Stimulated activated CD4-positive, alpha-beta T cell treated with anti-CD3 and anti-CD28 coated beads, Interleukin-15, amount 100 ng/mL, for 48 hours (primary cell): Measurements from ENCODE around the gene GAS5.
"Not testable (repeated sequence)": the region's sequence is repeated elsewhere in the genome, so short reads cannot be mapped to it uniquely, and the experiment has no call there.

Experiments
- DNase-seq, 2 donors: peaks; one replicate each; pipeline ENCODE4 v3.0.0-alpha.2; 2020; ENCODE audit warnings: low read depth in 2 of 2

Gene GAS5

DNA sequence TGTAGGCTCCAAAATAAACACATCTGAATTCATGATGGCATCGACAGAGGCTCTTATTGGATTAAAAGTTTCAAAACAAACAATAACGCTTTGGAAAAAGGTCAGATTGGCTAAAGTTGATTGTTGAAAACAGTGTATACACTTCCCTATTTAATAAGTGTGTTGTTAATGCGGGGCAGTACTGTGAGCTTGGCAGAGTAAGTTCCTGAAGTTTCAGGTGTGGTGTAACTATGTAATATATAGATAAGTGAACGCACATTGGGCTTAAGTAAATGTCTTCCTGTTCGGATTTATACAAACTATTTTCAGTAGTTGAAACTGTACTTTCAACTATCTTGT lies 1.2 kb upstream of the GAS5 start:
- DNase-seq: no peak

DNA sequence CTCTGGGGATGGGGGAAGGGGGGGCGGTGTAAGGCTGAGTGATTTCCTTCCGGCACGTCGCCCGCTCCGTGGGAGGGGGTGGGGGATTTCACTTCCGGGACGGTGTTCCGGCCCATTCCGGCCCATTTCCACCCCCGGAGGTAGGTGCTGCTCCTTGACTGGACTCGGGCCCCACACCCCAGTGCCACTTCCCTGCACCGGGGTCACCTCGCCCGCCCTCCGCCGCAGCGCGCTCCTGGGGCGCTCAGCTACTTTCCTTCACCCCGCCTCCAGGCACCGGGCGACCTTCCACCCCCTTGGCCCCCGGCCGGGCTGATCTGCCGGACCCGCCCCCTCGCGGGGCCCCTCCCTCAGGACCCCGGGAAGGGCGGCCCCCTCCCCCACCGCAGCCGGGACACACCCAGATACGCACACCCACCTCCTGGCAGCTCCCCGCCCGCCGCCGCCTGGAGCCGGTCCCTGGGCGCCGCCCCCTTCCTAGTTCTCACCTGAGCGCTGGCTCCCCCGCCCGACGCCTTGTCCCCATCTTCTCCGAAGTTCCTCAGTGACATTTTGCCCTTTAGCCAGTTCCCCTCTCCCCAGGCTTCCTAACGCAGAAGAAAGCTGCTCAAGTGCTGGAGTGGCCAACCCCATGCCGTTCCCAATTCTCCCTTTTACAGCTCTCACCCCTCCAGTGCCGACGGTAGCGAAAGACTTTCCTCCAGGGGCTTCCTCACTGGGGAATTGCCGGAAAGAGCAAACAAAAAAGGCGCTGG lies 654 bp upstream of the GAS5 start, which contains the start of gene ZBTB37:
TSS of gene ZBTB37 (plus strand) at position 115 of the 755 bp plus-strand sequence. CDS start 1,846 bp downstream, outside the sequence.
- DNase-seq: peak; percentile 91 to 94

DNA sequence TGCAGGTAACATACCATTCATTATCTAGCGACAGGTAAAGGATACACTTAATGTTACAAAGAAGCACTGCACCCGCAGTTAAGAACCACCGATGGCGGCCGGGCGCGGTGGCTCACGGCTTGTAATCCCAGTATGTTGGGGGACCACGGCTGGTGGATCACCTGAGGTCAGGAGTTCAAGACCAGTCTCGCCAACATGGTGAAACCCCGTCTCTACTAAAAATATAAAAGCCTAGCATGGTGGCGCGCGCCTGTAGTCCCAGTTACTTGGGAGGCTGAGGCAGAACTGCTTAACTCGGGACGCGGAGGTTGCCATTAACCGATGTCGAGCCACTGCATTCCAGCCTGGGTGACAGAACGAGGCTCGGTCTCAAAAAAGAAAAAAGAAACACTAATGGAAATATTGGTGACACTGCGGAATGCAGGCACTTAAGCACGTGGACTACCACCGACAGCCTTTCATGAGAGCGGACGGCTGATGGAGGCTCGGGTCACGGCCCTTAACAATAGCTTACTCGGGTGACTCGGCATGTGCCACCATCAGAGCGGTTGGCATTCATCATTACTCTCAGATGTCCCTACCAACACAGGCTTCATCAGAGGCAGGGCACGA lies 542 bp downstream of the GAS5 start:
- no peak for DNase-seq

DNA sequence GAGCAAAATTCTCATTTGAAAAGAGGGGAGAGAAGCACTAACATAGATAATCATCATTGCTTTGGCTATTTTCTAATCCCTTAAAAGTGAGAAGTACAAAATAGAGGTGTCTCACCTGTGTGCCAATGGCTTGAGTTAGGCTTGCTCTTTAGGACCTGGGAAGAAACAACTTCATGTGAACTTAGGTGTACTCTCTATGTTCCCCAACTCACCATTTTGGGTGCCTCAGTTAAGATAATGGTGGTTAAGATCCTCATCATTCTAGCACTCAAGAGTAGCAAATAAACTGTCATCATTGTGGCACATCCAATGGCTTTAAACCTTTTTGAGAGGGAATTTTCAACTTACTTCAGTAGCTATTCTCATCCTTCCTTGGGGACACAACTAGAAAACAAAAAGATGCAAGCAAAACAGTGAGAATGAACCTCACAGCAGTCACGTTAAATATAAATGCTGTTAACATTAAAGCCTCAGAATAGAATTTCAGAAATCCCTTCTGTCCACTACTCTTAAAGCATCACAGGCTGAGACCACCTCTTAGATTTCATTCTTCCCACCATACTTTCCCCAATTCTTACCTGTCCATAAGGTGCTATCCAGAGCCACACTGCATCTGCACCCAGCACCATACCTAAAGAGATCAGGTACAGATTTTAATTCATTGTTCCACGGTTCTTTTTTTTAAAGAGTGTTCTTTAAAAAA lies 1.2 kb downstream of the GAS5 start:
- no peak for DNase-seq

DNA sequence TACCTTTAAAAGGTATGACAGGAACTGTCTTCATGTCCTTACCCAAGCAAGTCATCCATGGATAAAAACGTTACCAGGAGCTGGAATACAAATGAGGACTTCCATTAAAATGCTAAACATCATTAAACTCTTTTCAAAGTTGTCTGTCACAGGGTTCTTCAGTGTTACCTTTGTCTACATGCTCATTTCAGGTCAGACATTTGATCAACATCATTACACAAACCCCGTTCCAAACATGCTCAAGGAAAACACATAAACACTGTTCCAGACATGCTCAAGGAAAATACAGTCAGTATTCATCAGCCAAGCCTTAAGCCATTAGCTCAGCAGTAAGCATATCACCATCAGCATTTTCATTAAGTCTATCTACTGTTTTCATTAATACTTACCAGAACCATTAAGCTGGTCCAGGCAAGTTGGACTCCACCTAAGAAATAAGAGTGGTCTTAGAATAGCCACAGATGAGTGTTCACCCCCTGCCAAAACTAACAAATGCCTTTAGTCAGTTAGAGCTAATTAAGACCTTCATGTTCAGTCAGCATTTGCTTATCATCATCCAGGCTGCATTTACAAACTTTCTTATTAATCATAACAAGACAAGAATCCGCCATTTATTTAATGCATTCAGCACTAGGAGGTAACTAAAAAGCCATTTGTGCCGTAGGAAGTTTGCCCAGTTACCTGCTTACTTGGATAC lies 2.2 kb downstream of the GAS5 start:
- no peak for DNase-seq

DNA sequence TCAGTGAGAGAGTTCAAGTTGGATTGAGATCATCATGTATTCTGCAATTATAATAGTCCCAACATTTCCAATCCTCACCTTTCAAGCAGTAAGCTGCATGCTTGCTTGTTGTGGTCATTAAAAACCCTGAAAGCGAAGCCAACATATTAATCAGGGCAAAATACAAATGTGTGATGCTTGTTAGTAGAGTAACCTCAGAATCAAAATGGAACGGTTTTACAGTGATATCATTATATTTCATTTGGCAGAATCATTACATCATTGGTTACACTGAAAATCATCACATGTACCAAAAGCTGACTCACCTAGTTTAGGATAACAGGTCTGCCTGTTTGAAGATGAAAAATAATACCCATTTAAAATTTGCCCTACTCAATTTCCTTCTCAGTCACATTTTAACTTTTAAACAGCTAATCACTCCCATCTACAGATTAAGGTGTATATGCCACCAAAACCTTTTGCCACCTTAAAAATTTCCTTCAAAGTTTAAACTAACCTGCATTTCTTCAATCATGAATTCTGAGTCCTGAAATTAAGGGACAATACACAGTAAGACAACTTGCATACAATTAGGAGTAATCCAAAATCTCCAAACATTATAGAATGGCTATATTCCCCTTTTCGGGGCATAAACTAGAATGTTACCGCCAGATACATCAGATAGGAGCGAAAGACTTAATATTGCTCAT lies 3.5 kb downstream of the GAS5 start:
- no peak for DNase-seq

DNA sequence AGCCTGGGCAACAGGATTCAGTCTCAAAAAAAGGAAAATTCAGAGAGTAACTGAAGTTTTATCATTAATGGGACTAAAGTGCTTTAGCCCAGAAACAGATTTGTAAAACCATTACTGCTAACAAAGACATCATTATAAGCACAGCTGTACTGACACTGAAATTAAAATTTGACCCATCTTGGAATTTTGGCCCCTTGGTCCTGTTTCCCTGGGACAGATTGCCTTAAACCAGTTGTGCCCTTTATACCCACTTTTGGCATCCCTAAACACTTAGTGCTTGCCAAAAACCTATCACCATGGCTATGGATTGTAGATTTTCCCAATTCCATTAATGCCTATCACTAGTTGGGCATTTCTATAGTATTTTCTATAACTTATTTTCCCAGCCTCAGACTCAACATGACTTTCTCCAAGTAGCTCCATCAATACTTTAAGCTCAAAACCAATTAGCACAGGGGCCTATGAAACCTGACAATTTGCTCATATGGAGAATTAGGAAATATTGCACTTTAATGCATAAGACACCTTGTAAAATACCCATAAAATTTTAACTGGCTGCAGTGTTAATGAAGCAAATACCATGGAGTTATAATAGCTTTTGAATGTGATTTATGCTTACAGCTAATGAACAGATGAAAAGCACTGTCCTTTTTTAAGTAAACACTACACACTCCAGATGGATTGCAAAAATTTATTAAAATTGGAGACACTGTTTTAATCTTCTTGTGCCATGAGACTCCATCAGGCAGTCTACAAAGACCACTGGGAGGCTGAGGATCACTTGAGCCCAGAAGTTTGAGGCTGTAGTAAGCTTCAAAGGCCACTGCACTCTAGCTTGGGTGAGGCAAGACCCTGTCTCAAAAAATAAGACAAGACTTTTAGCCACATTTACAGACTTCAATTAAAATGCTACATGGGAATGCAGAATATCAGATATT lies 4.3 kb downstream of the GAS5 start:
- DNase-seq: no peak

DNA sequence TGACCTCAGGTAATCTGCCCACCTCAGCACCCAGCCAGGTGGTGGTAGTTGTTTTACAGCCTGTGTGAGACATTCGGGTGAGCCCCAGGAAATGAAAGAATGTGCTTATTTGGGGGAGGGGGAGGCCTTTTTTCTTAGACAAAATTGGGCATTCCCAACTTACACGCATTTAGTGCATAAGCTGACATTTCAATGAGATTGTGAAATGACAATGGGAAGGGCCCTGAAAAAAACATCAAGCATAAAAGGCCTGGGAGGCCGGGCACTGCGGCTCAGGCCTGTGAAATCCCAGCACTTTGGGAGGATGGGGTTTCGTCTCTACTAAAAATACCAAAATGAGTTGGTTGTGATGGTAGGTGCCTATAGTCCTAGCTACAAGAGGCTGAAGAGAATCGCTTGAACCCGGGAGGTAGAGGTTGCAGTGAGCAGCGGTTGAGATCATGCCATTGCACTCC lies 5.0 kb downstream of the GAS5 start:
- no peak for DNase-seq

DNA sequence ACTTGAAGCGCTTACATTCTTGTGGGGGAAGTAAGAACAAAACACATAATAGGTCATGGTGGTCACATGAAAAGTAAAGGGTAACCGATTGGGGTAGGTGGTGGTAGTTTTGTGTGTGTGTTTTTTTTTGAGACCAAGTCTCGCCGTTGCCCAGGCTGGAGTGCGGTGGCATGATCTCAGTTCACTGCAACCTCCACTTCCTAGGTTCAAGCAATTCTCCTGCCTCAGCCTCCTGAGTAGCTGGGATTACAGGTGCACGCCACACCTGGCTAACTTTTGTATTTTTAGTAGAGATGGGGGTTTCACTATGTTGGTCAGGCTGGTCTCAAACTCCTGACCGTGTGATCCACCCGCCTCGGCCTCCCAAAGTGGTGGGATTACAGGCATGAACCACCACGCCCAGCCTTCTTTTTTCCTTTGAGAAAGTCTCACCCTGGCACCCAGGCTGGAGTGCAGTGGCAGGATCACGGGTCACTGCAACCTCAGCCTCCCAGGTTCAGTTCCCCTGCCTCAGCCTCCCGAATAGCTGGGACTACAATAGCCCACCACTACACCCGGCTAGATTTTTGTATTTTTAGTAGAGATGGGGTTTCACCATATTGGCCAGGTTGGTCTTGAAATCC lies 5.5 kb downstream of the GAS5 start:
- DNase-seq: not testable (repeated sequence)

DNA sequence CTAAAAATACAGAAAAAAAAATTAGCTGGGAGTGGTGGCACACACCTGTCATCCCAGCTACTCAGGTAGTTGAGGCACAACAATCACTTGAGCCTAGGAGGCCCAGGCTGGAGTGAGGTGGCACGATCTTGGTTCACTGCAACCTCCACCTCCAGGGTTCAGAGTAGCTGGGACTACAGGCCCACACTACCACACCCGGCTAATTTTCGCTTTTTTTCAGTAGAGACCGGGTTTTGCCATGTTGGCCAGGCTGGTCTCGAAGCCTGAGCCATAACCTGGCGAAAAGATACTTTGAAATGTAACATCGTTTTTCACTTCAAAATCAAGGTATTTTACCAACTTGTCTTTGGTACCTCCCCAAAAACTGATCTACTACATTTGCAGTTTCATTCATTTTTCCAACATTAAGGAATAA lies 6.1 kb downstream of the GAS5 start:
- DNase-seq: no peak

DNA sequence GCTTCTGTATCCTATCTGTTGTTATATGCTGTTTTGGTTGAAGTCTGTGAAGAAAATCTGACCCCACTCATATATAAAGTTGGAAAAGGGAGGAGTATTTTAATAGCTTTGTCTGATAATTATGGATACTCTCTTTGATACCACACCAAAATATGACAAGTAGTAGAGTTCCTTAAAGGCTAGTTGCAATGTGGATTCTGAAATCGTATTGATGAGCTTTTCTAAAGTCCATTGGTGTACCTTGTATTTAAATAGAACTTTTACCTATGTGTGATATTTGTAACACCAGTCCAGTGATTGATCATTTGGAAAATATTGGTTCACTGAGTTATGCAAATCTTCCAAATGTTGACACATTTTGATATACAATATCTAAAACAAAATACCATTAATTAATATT lies 7.7 kb downstream of the GAS5 start:
- no peak for DNase-seq

DNA sequence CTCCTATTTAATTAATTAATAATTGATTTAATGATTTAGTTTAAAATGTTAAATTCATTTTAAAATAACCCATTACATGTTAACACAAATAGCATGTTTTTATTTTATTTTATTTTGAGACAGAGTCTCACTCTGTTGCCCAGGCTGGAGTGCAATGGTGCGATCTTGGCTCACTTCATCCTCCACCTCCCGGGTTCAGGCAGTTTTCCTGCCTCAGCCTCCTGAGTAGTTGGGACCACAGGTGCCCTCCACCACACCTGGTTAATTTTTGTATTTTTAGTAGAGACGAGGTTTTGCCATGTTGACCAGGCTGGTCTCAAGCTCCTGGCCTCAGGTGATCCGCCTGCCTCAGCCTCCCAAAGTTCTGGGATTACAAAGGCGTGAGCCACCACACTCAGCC lies 8.2 kb downstream of the GAS5 start:
- not testable (repeated sequence) for DNase-seq

DNA sequence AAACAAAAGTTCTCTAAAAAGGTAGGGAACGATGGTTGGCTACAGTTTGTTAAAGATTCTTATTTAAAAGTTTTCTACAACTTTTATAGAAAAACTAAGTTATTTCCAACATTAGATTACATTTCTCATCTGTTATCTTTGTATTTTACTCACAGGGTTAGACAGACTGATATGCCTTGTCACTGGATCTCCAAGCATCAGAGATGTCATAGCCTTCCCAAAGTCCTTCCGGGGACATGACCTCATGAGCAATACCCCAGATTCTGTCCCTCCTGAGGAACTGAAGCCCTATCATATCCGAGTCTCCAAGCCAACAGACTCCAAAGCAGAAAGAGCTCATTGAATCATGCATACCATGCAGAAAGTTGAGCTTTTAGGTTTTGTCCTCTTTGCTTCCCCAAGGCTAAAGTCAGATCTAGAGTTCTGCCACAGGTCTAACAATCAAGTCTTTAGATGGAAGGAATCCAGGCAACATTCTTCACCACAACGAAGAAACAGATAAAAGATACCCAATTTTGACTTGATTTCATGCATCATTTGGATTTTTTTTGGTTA lies 10.3 kb downstream of the GAS5 start:
- DNase-seq: no peak

DNA sequence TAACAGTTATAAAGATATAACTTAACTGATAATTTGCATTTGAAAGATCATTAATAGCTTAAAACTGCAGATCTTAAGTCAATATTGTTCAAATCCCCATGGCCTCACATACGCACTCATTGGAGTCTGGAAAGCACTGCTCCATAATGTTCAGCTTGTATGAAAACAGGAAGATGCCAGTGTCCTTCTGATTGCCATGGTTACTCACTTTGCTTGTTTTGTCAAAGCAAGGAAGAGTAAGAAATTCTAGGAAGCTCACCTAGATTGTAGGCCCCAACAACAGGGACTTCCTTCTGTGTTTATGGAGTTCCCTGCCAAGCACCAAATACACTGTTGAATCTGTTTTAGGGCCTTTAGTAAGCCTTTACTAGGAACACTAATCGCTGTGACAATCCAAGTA lies 10.9 kb downstream of the GAS5 start:
- DNase-seq: no peak

DNA sequence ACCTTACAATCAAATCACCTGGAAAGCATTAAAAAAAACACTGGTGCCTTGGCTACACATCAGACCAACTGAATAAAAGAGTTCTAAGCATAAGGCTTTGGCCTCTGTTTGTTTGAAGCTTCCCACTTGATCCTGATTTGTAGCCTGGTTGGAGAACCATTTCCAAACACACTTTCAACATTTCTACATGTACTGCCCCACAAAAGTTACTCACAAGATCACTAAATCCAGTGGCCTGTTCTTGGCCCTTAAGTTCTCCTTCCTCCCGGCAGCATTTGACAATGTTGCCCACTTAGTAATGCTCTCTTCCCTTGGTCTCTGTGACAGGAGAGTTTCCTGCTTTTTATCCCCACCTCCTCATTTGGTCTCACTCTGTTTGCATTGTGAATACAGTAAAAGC lies 11.8 kb downstream of the GAS5 start:
- no peak for DNase-seq

DNA sequence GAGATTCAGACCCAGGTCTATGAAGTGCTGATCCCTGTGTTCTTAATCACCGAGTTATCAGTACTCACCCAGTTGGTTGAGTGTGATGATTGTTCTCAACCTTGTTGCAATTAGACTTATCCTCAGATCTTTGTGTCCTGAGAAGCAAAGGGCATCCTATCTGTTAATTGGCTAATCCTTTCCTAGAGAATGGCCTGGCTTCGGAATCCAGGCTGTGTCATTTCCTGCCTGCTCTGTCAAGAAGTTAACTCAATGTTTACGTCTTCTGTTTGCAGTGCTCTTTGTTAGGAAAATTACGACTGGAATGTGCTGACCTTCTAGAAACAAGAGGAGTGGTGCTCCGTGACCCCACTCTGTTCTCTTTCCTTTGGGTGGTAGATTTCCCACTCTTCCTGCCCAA lies 14.7 kb downstream of the GAS5 start:
- no peak for DNase-seq

DNA sequence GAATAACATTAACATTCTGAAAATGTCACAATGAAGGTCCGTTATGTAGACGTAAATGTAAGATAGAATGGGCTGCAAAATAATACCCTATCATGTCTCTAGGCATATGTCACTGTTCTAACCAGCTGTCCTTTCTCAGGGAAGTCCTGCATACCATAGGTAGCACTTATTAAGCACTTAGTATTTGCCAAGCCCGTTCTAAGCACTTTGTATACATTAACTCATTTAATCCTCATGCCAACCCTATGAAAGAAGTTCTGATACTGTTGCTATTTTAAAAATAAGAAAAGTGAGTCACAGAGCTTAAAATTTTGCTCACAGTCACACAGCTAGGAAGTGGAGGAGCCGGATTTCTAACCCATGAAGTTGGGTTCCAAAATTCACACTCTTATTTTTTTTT lies 15.7 kb downstream of the GAS5 start:
- no peak for DNase-seq

DNA sequence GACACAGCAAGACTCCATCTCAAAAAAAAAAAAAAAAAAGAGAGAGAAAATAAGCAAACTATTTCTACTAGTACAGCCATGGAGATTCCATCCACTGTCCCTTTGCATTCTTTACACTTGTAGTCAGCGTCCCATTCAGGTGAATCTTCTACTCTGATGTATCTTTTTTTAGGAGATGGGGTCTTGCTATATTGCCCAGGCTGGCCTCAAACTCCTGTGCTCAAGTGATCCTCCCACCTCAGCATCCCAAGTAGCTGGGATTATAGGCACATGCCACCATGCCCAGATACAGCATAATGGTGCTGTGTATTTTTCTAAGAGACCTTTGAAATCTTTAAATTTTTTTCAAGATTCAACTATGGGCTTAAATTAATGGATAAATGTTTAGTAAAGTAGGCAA lies 35.0 kb downstream of the GAS5 start:
- no peak for DNase-seq

DNA sequence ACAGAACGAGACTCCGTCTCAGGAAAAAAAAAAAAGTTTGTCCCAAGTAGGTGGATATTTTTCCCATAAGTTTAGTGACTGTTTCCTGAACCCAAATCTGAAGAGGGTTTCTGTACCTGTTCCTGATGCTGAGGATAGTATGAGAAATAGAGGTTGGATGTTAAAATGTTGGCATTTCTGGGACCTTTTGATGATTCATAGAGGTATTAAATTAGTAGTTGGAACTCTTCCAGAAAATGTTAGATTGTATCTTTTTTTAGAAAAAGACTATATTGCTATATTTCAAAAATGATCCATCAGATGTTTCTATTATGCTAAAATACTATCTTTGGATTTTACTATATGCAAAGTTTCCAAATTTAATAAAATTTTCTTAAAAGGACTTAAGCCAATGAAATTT lies 40.2 kb downstream of the GAS5 start:
- DNase-seq: no peak
